ENCODE results near the gene ADAMTS10. TPM values are rescaled to one million over a fixed set of nuclear protein-coding genes. Genes with fewer than 3 reads are reported as not detected.

ADAMTS10 gene
- total RNA-seq, 4 donors from 2014 or later, result 2.0 to 8.8 (median 3.6) TPM

GRCh38 chr19:8593931-8594330 is 16.6 kb downstream of the ADAMTS10 start:
- H3K36me3 ChIP-seq, result peaks cover 0 to 29% (median 0%) of the 10 kb centered on the region in 3 donors
- no peak overlapping the region for H3K4me3 ChIP-seq
- no peak for DNase-seq
- 75 to 90% methylated on average over 2 of the region's 2 CpGs for WGBS, 2 donors
- peaks cover 0 to 13% (median 0%) of the 10 kb centered on the region in 4 donors for H3K27me3 ChIP-seq
- H3K9me3 ChIP-seq, result peaks cover 0 to 7% (median 0%) of the 10 kb centered on the region in 3 donors
- peaks cover 9 to 36% (median 10%) of the 10 kb centered on the region in 3 donors for H3K4me1 ChIP-seq
- H3K27ac ChIP-seq, result no peak overlapping the region
- intact Hi-C loops (cut with DNase I), result no loop called here
- TF ChIP-seq, protein P1, sequence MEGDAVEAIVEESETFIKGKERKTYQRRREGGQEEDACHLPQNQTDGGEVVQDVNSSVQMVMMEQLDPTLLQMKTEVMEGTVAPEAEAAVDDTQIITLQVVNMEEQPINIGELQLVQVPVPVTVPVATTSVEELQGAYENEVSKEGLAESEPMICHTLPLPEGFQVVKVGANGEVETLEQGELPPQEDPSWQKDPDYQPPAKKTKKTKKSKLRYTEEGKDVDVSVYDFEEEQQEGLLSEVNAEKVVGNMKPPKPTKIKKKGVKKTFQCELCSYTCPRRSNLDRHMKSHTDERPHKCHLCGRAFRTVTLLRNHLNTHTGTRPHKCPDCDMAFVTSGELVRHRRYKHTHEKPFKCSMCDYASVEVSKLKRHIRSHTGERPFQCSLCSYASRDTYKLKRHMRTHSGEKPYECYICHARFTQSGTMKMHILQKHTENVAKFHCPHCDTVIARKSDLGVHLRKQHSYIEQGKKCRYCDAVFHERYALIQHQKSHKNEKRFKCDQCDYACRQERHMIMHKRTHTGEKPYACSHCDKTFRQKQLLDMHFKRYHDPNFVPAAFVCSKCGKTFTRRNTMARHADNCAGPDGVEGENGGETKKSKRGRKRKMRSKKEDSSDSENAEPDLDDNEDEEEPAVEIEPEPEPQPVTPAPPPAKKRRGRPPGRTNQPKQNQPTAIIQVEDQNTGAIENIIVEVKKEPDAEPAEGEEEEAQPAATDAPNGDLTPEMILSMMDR (IDR thresholded peaks at IDR 0.05), result no peak
- TF ChIP-seq POLR2A (IDR thresholded peaks at IDR 0.05), result no peak

GRCh38 chr19:8592231-8593009 is 18.1 kb downstream of the ADAMTS10 start:
- Histone ChIP-seq H3K4me3 (peak overlapping the region in 3 of 4 donors; percentile 38 to 57 (median 41)), H3K9me3 (peaks cover 0 to 7% (median 0%) of the 10 kb centered on the region in 3 donors), H3K4me1 (peaks cover 9 to 36% (median 10%) of the 10 kb centered on the region in 3 donors), H3K27ac (peak overlapping the region in 3 of 4 donors; percentile 1 to 53 (median 28)), H3K36me3 (peaks cover 0 to 26% (median 0%) of the 10 kb centered on the region in 3 donors), H3K27me3 (peaks cover 0 to 13% (median 0%) of the 10 kb centered on the region in 4 donors)
- intact Hi-C loops (cut with DNase I), result no loop called here
- peak; percentile 64 for DNase-seq
- TF ChIP-seq, protein P1 (IDR thresholded peaks at IDR 0.05), result no peak
- no peak for TF ChIP-seq POLR2A (IDR thresholded peaks at IDR 0.05)
- WGBS, 2 donors, result 5 to 8% methylated on average over 30 to 34 of the region's 55 CpGs

GRCh38 chr19:8589177-8589714 is 21.3 kb downstream of the ADAMTS10 start:
- no peak for DNase-seq
- intact Hi-C loops (cut with DNase I), result loop anchor here (10.0 kb wide), 1 partner anchor 234 kb away; no protein-coding TSS in a partner anchor
- Histone ChIP-seq H3K36me3 (peaks cover 0 to 29% (median 0%) of the 10 kb centered on the region in 3 donors), H3K4me1 (peaks cover 9 to 19% (median 10%) of the 10 kb centered on the region in 3 donors), H3K27ac (no peak overlapping the region), H3K9me3 (peaks cover 0 to 7% (median 0%) of the 10 kb centered on the region in 3 donors), H3K4me3 (no peak overlapping the region), H3K27me3 (peaks cover 0 to 21% (median 0%) of the 10 kb centered on the region in 4 donors)
- TF ChIP-seq POLR2A (IDR thresholded peaks at IDR 0.05), result no peak
- TF ChIP-seq, protein P1 (IDR thresholded peaks at IDR 0.05), result no peak
- 80 to 92% methylated on average over 1 to 14 of the region's 32 CpGs for WGBS, 2 donors

- peaks cover 0 to 2% (median 0%) of the 10 kb centered on the region in 3 donors for H3K4me1 ChIP-seq
- TF ChIP-seq, protein P1 (IDR thresholded peaks at IDR 0.05), result peak; percentile 40 to 65 (median 48)
- no peak for TF ChIP-seq POLR2A (IDR thresholded peaks at IDR 0.05)
- 51 to 68% methylated on average over 5 to 24 of the region's 34 CpGs for WGBS, 2 donors
- peaks cover 0 to 30% (median 0%) of the 10 kb centered on the region in 3 donors for H3K36me3 ChIP-seq
- intact Hi-C loops (cut with DNase I), result loop anchor here (10.0 kb wide), 1 partner anchor 231 kb away; no protein-coding TSS in a partner anchor
- no peak overlapping the region for H3K4me3 ChIP-seq
- H3K27ac ChIP-seq, result no peak overlapping the region
- H3K27me3 ChIP-seq, result peaks cover 0 to 8% (median 0%) of the 10 kb centered on the region in 4 donors
- H3K9me3 ChIP-seq, result no peaks in the 10 kb centered on the region
- no peak for DNase-seq
Measured at GRCh38 chr19:8585894-8586750, 24.4 kb downstream of the ADAMTS10 start.

Measured in esophagus squamous epithelium (tissue), 5 donors.